ENCODE data around the gene CEBPB. TPM values are rescaled to one million over a fixed set of nuclear protein-coding genes. Genes with fewer than 3 reads are reported as not detected.
"Not testable (repeated sequence)": the region's sequence is repeated elsewhere in the genome, so short reads cannot be mapped to it uniquely, and the experiment has no call there.

Gene CEBPB
- polyA plus RNA-seq, 10 donors, result 4.5 to 8.3 (median 6.6) TPM

GRCh38 chr20:50208815-50209214 is 18.2 kb downstream of the CEBPB start:
- not testable (repeated sequence) for DNase-seq

GRCh38 chr20:50210066-50210619 is 19.5 kb downstream of the CEBPB start:
- no peak for DNase-seq

GRCh38 chr20:50211091-50211490 is 20.5 kb downstream of the CEBPB start:
- DNase-seq, result no peak

GRCh38 chr20:50213531-50214106 is 23.0 kb downstream of the CEBPB start:
- DNase-seq, result no peak

- DNase-seq, result no peak
Observed at GRCh38 chr20:50214226-50215024, 23.8 kb downstream of the CEBPB start.

GRCh38 chr20:50215101-50215690 is 24.6 kb downstream of the CEBPB start:
- no peak for DNase-seq

GRCh38 chr20:50215926-50216325 is 25.3 kb downstream of the CEBPB start:
- no peak for DNase-seq

DNA sequence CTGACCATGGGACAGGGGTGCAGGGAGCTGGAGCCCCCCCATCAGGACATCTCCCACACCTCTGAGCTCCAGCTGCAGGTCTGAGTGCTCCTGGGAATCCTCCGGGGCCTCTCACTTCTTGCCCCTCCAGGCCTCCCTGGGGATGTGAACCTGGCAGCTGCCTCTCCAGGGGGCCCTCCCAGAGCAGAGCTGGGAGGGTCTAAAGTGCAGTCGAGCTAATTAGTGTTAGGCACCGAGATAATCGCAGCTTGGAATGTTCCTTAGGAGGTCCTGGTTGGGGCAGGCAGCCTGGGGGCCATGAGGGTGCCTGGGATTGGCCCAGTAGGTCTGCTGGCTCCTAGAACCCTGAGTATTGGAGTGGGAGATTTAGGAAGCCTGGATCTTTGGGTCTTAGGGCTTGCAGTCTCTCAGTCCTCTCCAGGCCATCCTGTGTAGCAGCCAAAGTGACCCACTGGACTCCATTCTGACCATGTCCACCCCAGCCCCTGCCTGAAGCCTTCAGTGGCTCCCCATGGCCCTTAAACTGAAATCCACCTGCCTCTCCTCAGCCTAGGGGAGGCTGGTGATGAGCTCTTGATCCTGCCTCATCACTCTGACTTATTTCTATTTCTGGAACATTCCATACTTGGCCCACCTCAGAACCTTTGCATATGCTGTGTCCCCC is 26.0 kb downstream of the CEBPB start:
- no peak for DNase-seq

DNA sequence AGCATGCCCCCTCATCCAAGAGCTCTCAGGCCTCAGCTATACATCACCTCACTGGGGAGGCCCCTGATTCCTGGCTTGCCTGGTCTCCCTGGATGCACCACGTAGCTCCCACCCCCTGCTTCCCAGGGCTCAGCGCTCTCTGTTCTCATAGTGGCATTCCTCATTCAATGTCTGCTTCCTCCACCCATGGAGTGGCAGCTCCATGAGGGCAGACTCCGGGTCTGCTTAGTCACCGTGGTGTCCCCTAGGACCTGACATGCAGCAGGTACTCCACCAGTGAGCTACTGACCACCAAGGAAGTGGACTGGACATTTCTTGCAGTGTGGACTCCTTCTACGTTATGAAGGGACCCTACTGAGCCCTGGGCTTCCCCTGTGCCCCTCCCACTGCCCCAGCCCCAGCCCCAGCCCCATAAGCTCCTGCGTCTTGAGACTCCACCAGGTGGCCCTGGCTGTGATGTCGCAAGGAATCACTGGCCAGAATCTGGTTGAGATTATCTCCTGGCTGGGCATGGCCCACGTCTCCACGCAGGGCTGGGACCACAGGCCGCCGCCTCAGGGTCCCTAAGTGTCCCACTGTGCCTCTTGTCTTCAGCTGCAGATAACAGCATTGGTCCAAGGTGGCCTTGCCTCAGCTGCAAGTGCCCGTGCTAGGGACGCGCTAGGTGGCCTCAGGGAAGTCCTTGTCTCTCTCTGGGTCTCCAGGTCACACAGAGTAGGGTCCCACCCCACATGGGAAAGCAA is 26.7 kb downstream of the CEBPB start:
- DNase-seq, result no peak

GRCh38 chr20:50218987-50219435 is 28.4 kb downstream of the CEBPB start:
- DNase-seq, result no peak

DNA sequence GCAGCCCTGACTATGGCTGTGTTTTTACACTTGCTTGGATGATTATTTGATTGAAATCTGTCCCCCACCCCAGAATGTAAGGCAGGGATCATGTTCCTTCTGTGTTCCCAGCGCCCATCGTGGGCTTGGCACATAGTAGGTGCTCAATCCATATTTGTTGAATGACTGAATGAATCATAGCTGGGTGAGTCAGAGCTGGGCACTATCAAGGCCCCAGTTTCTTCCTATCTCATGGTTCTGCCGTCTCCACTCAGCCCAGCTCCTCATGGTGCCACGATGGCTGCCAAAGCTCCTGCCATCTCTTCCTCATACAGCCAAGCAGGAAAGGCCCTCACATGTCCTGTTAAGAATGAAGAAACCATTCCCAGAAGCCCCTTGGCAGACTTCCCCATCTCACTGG is 29.0 kb downstream of the CEBPB start:
- no peak for DNase-seq

DNA sequence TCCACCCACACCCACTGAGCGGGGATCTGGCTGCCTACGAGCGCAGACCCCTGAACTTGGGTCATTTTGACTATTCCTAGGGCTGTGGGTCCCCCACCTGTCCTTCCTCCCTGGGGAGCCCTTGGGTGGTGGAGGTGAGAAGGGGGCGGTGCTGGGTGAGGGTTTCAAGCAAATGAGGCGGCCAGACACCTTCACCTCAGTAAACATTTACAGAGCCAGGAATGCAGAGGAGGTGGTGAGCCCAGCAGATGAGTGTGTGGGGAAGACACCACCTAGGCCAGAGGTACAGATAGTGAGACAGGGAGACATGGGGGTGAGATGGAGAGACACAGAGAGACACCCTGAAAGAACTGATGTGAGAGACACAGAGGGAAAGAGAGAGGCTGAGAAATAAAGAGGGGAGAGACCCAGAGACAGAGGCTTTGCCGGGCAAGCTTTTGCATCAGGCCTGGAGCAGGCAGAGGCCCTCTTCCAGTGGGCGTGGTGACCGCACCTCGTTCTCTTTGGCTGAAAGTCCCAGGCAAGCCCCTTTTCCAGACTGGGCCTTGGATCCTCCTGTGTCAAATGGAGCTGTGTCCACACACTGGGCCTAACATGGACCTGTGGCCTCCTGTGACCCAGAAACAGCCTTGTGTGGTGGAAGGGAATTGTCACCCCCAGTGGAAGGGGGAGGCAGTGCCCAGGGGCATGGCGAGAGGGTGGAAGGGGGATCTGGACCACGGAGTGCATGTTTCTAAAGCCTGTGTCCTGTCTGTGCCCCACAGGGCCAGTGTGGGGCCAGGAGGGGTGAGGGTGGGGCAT is 29.7 kb downstream of the CEBPB start:
- DNase-seq, result no peak

- no peak for DNase-seq
Observed at GRCh38 chr20:50220894-50221365, 30.3 kb downstream of the CEBPB start.

DNA sequence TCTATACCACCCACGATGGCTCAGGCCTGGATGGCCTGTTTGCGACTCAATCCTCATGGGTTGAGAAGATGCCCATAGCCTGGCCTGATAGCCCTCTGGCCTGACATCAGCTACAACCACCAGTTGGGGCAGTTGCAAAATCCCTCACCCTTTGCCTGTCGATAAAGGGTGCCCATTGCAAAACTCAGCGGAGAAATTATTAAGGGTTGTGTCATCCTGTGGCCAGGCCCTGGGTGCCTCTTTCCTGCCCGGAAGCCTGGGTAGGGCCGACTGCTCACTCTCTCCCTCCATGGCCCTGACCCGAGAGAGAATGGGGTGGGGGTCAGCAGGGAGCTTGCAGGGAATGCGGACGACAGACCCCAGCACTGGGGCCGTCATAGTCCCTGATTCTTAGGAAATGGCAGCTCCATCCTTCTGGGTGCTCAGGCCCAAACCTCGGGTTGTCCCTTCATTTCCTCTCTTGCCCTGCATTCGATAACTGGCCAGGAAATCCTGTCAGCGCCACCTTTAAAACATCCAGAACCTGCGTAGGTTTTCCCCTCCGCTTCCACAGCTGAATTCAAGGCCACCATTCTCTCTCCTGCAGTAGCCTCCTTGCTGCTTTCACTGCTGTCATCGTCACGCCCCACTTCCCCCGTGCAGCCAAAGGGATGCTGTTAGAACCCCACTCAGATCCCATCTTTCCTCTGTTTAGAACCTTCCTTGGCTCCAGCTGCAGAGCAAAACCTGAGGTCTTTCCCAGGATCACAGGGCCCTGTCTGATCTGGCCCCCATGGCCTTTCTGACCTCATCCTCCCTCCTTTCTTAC is 31.1 kb downstream of the CEBPB start:
- DNase-seq, result no peak

GRCh38 chr20:50222309-50223038 is 31.8 kb downstream of the CEBPB start:
- DNase-seq, result no peak

GRCh38 chr20:50223039-50224005 is 32.7 kb downstream of the CEBPB start:
- no peak for DNase-seq

DNA sequence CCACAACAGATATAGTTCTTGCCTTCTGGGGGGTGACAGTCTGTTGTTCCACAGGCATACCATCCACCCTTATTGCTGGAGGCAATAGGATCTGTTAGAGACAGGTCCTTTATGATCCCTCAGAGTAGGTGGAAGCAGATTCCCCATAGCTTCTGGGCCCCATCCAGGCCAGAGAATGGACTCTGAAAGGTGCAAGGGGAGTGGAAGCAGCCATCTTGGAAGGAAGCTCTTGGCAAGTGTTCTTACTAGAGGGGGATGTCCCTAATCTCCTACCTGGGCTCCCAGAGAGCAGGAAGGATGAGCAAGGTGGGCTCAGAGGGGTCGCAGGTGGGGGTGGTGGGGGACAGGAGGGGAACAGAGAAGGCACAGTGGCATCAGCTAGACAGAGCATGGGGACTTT is 33.4 kb downstream of the CEBPB start:
- no peak for DNase-seq

Measured in muscle of back (tissue), 11 donors.